ENCODE measurements around the gene ASL.
"Not testable (repeated sequence)": the region's sequence is repeated elsewhere in the genome, so short reads cannot be mapped to it uniquely, and the experiment has no call there.

ASL gene

GRCh38 chr7:66075590-66076461, at the start of gene ASL:
Gene ASL (plus strand): TSS chr7:66075819. CDS start chr7:66076082, 263 bp downstream.
- DNase-seq (ENCODE audit: low read depth in 2 of 3, low spot score in 2 of 3): peak; percentile 67 to 86 (median 74)

GRCh38 chr7:66028342-66028741, 47.3 kb upstream of the ASL start:
- not testable (repeated sequence) for DNase-seq (ENCODE audit: low read depth in 2 of 3, low spot score in 2 of 3)

GRCh38 chr7:66033471-66034385, 41.9 kb upstream of the ASL start:
- no peak for DNase-seq (ENCODE audit: low read depth in 2 of 3, low spot score in 2 of 3)

GRCh38 chr7:66034436-66035010, 41.1 kb upstream of the ASL start:
- not testable (repeated sequence) for DNase-seq (ENCODE audit: low read depth in 2 of 3, low spot score in 2 of 3)

- DNase-seq (ENCODE audit: low read depth in 2 of 3, low spot score in 2 of 3): no peak
Measured at GRCh38 chr7:66036382-66036781, 39.2 kb upstream of the ASL start.

- no peak for DNase-seq (ENCODE audit: low read depth in 2 of 3, low spot score in 2 of 3)
Measured at GRCh38 chr7:66036788-66037187, 38.8 kb upstream of the ASL start.

- no peak for DNase-seq (ENCODE audit: low read depth in 2 of 3, low spot score in 2 of 3)
Measured at GRCh38 chr7:66039094-66039670, 36.4 kb upstream of the ASL start.

GRCh38 chr7:66043681-66044497, 31.7 kb upstream of the ASL start:
- peak; percentile 3 to 4 (median 4) for DNase-seq (ENCODE audit: low read depth in 2 of 3, low spot score in 2 of 3)

- not testable (repeated sequence) for DNase-seq (ENCODE audit: low read depth in 2 of 3, low spot score in 2 of 3)
Measured at GRCh38 chr7:66044498-66044854, 31.1 kb upstream of the ASL start.

GRCh38 chr7:66047426-66047825, 28.2 kb upstream of the ASL start:
- no peak for DNase-seq (ENCODE audit: low read depth in 2 of 3, low spot score in 2 of 3)

GRCh38 chr7:66049886-66050285, 25.7 kb upstream of the ASL start:
- not testable (repeated sequence) for DNase-seq (ENCODE audit: low read depth in 2 of 3, low spot score in 2 of 3)

GRCh38 chr7:66050337-66050957, 25.2 kb upstream of the ASL start:
- no peak for DNase-seq (ENCODE audit: low read depth in 2 of 3, low spot score in 2 of 3)

- no peak for DNase-seq (ENCODE audit: low read depth in 2 of 3, low spot score in 2 of 3)
Measured at GRCh38 chr7:66050990-66051448, 24.6 kb upstream of the ASL start.

- DNase-seq (ENCODE audit: low read depth in 2 of 3, low spot score in 2 of 3): no peak
Measured at GRCh38 chr7:66052447-66052846, 23.2 kb upstream of the ASL start.

- DNase-seq (ENCODE audit: low read depth in 2 of 3, low spot score in 2 of 3): no peak
Measured at GRCh38 chr7:66054063-66054462, 21.6 kb upstream of the ASL start.

GRCh38 chr7:66055321-66055956, 20.2 kb upstream of the ASL start:
- no peak for DNase-seq (ENCODE audit: low read depth in 2 of 3, low spot score in 2 of 3)

- no peak for DNase-seq (ENCODE audit: low read depth in 2 of 3, low spot score in 2 of 3)
Measured at GRCh38 chr7:66060796-66061195, 14.8 kb upstream of the ASL start.

- DNase-seq (ENCODE audit: low read depth in 2 of 3, low spot score in 2 of 3): no peak
Measured at GRCh38 chr7:66069732-66070131, 5.9 kb upstream of the ASL start.

- no peak for DNase-seq (ENCODE audit: low read depth in 2 of 3, low spot score in 2 of 3)
Measured at GRCh38 chr7:66070222-66070621, 5.4 kb upstream of the ASL start.
